Posterior cingulate gyrus (tissue), 11 donors: Measurements from ENCODE around the gene FRMD5.

Experiments used
- DNase-seq, 10 donors: peaks; one replicate each; pipeline versions ENCODE4 v3.0.0 to v3.0.0-alpha.2; 2020 to 2021; ENCODE audit warnings: mixed read lengths in 3 of 10
- intact Hi-C: fragments of 100-400 bp; cut with DNase I; formaldehyde crosslinking; loops from one replicate; pipeline ENCODE4 v1.15.1; 2023

The FRMD5 gene

GRCh38 chr15:43988900-43989299, 206.2 kb downstream of the FRMD5 start:
- no peak for DNase-seq
- intact Hi-C loops = no loop called here

- intact Hi-C loops = no loop called here
- no peak for DNase-seq
Measured at GRCh38 chr15:43987924-43988323, 207.1 kb downstream of the FRMD5 start.

- no peak for DNase-seq
- intact Hi-C loops = no loop called here
Measured at GRCh38 chr15:43985976-43986680, 208.9 kb downstream of the FRMD5 start.

GRCh38 chr15:43981576-43981975, 213.5 kb downstream of the FRMD5 start:
- intact Hi-C loops = no loop called here
- no peak for DNase-seq

GRCh38 chr15:43977072-43977884, 217.8 kb downstream of the FRMD5 start:
- intact Hi-C loops = no loop called here
- DNase-seq = no peak

GRCh38 chr15:43975770-43976169, 219.3 kb downstream of the FRMD5 start:
- DNase-seq = no peak
- intact Hi-C loops = no loop called here

- intact Hi-C loops = no loop called here
- no peak for DNase-seq
Measured at GRCh38 chr15:43975326-43975725, 219.7 kb downstream of the FRMD5 start.

GRCh38 chr15:43974852-43975251, 220.2 kb downstream of the FRMD5 start:
- intact Hi-C loops = no loop called here
- DNase-seq = no peak

- DNase-seq = peak in 1 of 10 donors; percentile 18
Measured at GRCh38 chr15:43969802-43970375, 225.2 kb downstream of the FRMD5 start.

GRCh38 chr15:43968551-43968950, 226.5 kb downstream of the FRMD5 start:
- intact Hi-C loops = no loop called here
- no peak for DNase-seq

More at GRCh38 chr15:43969802-43970375, 225.2 kb downstream of the FRMD5 start:
- intact Hi-C loops = no loop called here

- no peak for DNase-seq
- intact Hi-C loops = no loop called here
Measured at GRCh38 chr15:43966646-43967045, 228.4 kb downstream of the FRMD5 start.

- DNase-seq = no peak
- intact Hi-C loops = no loop called here
Measured at GRCh38 chr15:43958861-43959330, 236.2 kb downstream of the FRMD5 start.

GRCh38 chr15:43957724-43958123, 237.3 kb downstream of the FRMD5 start:
- DNase-seq = no peak
- intact Hi-C loops = no loop called here

- no peak for DNase-seq
- intact Hi-C loops = no loop called here
Measured at GRCh38 chr15:43955140-43955539, 239.9 kb downstream of the FRMD5 start.

- peak in 6 of 10 donors; percentile 29 to 89 (median 55) for DNase-seq
- intact Hi-C loops = no loop called here
Measured at GRCh38 chr15:43954181-43954621, 240.9 kb downstream of the FRMD5 start.

- no peak for DNase-seq
- intact Hi-C loops = no loop called here
Measured at GRCh38 chr15:43953402-43953801, 241.7 kb downstream of the FRMD5 start.

GRCh38 chr15:43950531-43950930, 244.5 kb downstream of the FRMD5 start:
- intact Hi-C loops = no loop called here
- no peak for DNase-seq

GRCh38 chr15:43948691-43949325, 246.3 kb downstream of the FRMD5 start:
- no peak for DNase-seq
- intact Hi-C loops = no loop called here

GRCh38 chr15:43943511-43943910, 251.6 kb downstream of the FRMD5 start:
- intact Hi-C loops = no loop called here
- DNase-seq = no peak

- DNase-seq = no peak
- intact Hi-C loops = no loop called here
Measured at GRCh38 chr15:43942194-43942593, 252.9 kb downstream of the FRMD5 start.

GRCh38 chr15:43941555-43941954, 253.5 kb downstream of the FRMD5 start:
- intact Hi-C loops = no loop called here
- no peak for DNase-seq
